ENCODE data around the gene TMEM40.

GRCh38 chr3:12706504-12707253 lies 52.4 kb downstream of the TMEM40 start:
- TF ChIP-seq TAF1 (IDR thresholded peaks at IDR 0.05; ENCODE audit: low read depth, low read length) (no peak), POLR2A (IDR thresholded peaks at IDR 0.05; ENCODE audit: low read depth, low read length) (no peak), POLR2AphosphoS5 (IDR thresholded peaks at IDR 0.05; ENCODE audit: low read depth, low read length) (no peak), SPI1 (IDR thresholded peaks at IDR 0.05; ENCODE audit: low read depth, low read length) (no peak), PAX5 (IDR thresholded peaks at IDR 0.05; ENCODE audit: insufficient read depth, low read length, severe bottlenecking) (no peak), POU2F2 (IDR thresholded peaks at IDR 0.05; ENCODE audit: low read depth, low read length) (no peak)
